ENCODE measurements around the gene TRAF2. TPM values are rescaled to one million over a fixed set of nuclear protein-coding genes. Genes with fewer than 3 reads are reported as not detected.

Gene TRAF2
- total and polyA plus RNA-seq, 10 donors: 13.6 to 49.7 (median 24.3) TPM

DNA sequence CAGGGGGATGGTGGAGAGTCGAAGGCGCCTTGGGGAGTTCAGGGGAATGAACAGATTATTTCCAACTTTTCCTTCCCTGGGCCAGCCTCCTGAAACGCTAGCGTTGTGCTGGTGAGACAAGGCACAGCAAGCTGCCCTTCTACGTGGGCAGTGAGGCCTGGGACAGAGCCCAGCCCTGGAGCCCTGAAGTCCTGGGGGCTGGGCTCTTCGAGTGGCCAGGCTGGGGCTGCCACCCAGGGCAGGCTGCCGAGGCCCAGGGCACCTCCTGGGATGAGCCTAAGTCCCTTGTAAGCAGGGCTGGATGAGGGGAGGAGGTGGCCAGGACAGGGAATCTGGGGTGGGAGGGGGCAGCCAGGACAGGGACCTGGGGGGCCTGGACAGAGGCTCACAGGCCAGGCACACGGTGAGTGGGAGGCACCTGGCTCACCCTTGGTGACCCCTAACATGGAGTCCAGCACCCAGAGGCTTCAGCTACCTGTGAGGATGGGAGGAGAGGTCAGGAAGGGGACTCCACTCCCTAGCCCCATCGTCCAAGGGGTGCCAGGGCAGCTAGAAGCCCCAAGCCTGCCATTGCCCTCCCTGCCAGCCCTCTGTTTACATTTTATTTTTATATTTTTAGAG lies 64.5 kb downstream of the TRAF2 start:
- H3K4me3 ChIP-seq: peak overlapping the region; percentile 54 to 88 (median 72)
- DNase-seq: no peak
- H3K4me1 ChIP-seq: peaks cover 18 to 78% (median 46%) of the 10 kb centered on the region in 6 donors
- no peaks in the 10 kb centered on the region for H3K27me3 ChIP-seq (replicated peaks in 1 of 7)
- H3K36me3 ChIP-seq: no peaks in the 10 kb centered on the region
- TF ChIP-seq POLR2AphosphoS5 (IDR thresholded peaks at IDR 0.05): no peak
- H3K9me3 ChIP-seq: no peaks in the 10 kb centered on the region
- intact Hi-C loops (cut with DNase I; ENCODE audit: low total_unique reads): no loop called here
- 54 to 71% (median 64%) methylated on average over 6 to 9 of the region's 9 CpGs for WGBS, 5 donors
- H3K27ac ChIP-seq: peak overlapping the region in 7 of 8 donors; percentile 83 to 94 (median 87)

DNA sequence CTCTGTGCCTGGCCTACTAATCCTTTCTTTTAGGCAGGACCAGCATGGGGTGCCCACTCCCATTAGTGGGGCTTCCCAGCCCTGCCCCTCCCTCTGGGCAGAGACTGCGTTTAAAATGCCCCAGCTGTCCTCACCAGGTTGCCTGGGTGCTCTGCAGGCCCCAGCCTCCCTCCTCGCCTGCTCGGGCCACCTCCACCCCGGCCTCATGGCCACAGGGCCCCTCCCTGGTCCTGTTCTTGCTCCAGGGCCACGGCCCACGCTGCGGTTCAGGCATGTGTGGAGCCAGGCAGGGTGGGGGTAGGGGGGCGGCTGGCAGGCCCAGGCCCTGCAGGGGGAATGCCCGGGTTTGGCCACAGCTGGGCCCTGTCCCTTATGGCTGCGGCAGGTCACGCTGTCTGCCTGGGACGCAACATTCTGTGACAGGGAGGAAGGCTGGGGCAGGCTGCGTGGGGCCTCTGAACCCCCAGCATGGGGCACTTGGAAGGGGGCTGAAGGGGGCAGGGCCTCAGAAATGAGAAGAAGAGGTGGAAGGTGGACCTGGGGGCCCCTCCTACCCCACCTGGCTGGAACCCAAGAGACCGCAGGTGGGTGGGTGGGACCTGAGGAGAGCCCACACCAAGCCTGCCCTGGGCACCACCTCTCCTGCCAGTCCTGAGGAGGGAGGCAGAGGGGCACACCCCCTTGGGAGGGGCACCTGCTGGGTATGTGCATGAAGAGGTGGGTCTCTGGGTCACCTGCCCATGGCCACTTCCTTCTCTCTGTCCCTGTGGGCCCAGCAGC lies 65.4 kb downstream of the TRAF2 start, which contains the start of gene LCN12:
LCN12 (plus strand) TSS at position 733 of the 780 bp plus-strand sequence. CDS start 55 bp downstream, outside the sequence.
- no peak for TF ChIP-seq POLR2AphosphoS5 (IDR thresholded peaks at IDR 0.05)
- TF ChIP-seq, protein P1, sequence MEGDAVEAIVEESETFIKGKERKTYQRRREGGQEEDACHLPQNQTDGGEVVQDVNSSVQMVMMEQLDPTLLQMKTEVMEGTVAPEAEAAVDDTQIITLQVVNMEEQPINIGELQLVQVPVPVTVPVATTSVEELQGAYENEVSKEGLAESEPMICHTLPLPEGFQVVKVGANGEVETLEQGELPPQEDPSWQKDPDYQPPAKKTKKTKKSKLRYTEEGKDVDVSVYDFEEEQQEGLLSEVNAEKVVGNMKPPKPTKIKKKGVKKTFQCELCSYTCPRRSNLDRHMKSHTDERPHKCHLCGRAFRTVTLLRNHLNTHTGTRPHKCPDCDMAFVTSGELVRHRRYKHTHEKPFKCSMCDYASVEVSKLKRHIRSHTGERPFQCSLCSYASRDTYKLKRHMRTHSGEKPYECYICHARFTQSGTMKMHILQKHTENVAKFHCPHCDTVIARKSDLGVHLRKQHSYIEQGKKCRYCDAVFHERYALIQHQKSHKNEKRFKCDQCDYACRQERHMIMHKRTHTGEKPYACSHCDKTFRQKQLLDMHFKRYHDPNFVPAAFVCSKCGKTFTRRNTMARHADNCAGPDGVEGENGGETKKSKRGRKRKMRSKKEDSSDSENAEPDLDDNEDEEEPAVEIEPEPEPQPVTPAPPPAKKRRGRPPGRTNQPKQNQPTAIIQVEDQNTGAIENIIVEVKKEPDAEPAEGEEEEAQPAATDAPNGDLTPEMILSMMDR (IDR thresholded peaks at IDR 0.05 in 8 of 11, conservative IDR thresholded peaks at IDR 0.05 in 3 of 11): no peak
- no peak for TF ChIP-seq POLR2A (IDR thresholded peaks at IDR 0.05)
- peak within 1 kb of the TSS in 7 of 8 donors; percentile 13 to 94 (median 87) for H3K27ac ChIP-seq
- no peaks in the 10 kb centered on the region for H3K9me3 ChIP-seq
- intact Hi-C loops (cut with DNase I; ENCODE audit: low total_unique reads): no loop called here
- H3K4me3 ChIP-seq: peak within 1 kb of the TSS in 3 of 8 donors; percentile 1 to 45 (median 34)
- H3K27me3 ChIP-seq (replicated peaks in 1 of 7): no peaks in the 10 kb centered on the region
- no peaks in the 10 kb centered on the region for H3K36me3 ChIP-seq
- peaks cover 18 to 71% (median 44%) of the 10 kb centered on the region in 6 donors for H3K4me1 ChIP-seq
- DNase-seq: peak; percentile 77
- WGBS, 5 donors: 70 to 92% (median 82%) methylated on average over 6 to 14 of the region's 14 CpGs

DNA sequence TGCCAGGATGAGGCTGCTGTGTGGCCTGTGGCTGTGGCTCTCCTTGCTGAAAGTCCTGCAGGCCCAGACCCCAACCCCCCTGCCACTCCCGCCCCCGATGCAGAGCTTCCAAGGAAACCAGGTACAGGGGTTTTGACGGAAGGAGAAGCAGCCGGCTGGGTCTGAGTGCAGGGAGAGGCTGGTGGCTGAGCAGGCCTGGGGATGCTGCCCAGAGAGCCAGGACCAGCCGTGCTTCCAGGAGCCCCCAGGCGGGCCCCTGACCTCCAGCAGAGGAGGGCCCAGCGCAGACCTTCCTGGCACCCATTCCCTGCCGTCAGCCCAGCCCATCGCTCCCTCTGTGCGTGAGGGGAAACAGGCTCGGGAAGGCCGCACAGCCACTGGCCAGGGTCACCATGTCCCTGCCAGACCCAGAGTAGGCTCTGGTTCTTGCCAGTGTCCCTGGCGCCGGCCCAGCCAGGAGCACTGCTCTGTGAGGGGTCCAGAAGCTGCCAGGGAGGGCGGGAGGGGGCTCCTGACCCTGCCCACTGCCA lies 66.1 kb downstream of the TRAF2 start:
- H3K36me3 ChIP-seq: no peaks in the 10 kb centered on the region
- peak overlapping the region in 3 of 8 donors; percentile 1 to 45 (median 34) for H3K4me3 ChIP-seq
- peak; percentile 88 for DNase-seq
- TF ChIP-seq, protein P1 (IDR thresholded peaks at IDR 0.05 in 8 of 11, conservative IDR thresholded peaks at IDR 0.05 in 3 of 11): no peak
- peak; percentile 49 to 84 (median 76) for TF ChIP-seq POLR2AphosphoS5 (IDR thresholded peaks at IDR 0.05)
- peak overlapping the region in 6 of 8 donors; percentile 19 to 94 (median 88) for H3K27ac ChIP-seq
- peaks cover 18 to 64% (median 38%) of the 10 kb centered on the region in 6 donors for H3K4me1 ChIP-seq
- 64 to 83% (median 73%) methylated on average over 14 to 15 of the region's 15 CpGs for WGBS, 5 donors
- no peaks in the 10 kb centered on the region for H3K27me3 ChIP-seq (replicated peaks in 1 of 7)
- no peaks in the 10 kb centered on the region for H3K9me3 ChIP-seq
- intact Hi-C loops (cut with DNase I; ENCODE audit: low total_unique reads): no loop called here

GRCh38 chr9:136952876-136953770 lies 66.8 kb downstream of the TRAF2 start:
- 87 to 94% (median 91%) methylated on average over 25 to 44 of the region's 44 CpGs for WGBS, 5 donors
- Histone ChIP-seq H3K4me3 (peak overlapping the region in 4 of 8 donors; percentile 1 to 45 (median 26)), H3K27me3 (replicated peaks in 1 of 7) (no peaks in the 10 kb centered on the region), H3K4me1 (peaks cover 12 to 57% (median 31%) of the 10 kb centered on the region in 6 donors), H3K27ac (peak overlapping the region in 5 of 8 donors; percentile 83 to 94 (median 90)), H3K9me3 (no peaks in the 10 kb centered on the region), H3K36me3 (no peaks in the 10 kb centered on the region)
- no peak for DNase-seq
- intact Hi-C loops (cut with DNase I; ENCODE audit: low total_unique reads): no loop called here
- TF ChIP-seq, protein P1 (IDR thresholded peaks at IDR 0.05 in 8 of 11, conservative IDR thresholded peaks at IDR 0.05 in 3 of 11): no peak
- TF ChIP-seq POLR2AphosphoS5 (IDR thresholded peaks at IDR 0.05) (no peak), POLR2A (IDR thresholded peaks at IDR 0.05) (no peak)

Measured in spleen (tissue), 11 donors.